ENCODE results near the gene MRPS35.

- TF ChIP-seq CTCF (IDR thresholded peaks at IDR 0.05) (no peak), POLR2A (IDR thresholded peaks at IDR 0.05) (no peak)
Measured at GRCh38 chr12:27762757-27763156, 52.1 kb downstream of the MRPS35 start.
